PC-9 (cell line): ENCODE measurements around the gene SPATA31E1. TPM values are rescaled to one million over a fixed set of nuclear protein-coding genes. Genes with fewer than 3 reads are reported as not detected.

Experiments
- BruUV-seq: library from RNA; stranded (reverse); fragments of 400-500 nt; replicated peaks from 2 replicates; lab custom pipeline; 2021; lab: Mats Ljungman, UMichigan
- CTCF ChIA-PET: fragments of 300-600 bp; sonication (Branson Sonifier 250); formaldehyde crosslinking; loops from one replicate; lab custom pipeline; 2022; ENCODE audit warnings: antibody characterized with exemption; lab: Charles Lee
- POLR2A ChIA-PET: fragments of 300-600 bp; sonication (Branson Sonifier 250); formaldehyde crosslinking; loops from one replicate; lab custom pipeline; 2022; ENCODE audit warnings: antibody characterized with exemption; ENCODE audit not compliant: unreplicated experiment; lab: Charles Lee
- DNase-seq, 2 experiments: peaks; one replicate each; pipeline versions ENCODE4 v3.0.0 to v3.0.0-alpha.2; 2015 to 2022; ENCODE audit warnings: mixed read lengths in 1 of 2
- H2AFZ ChIP-seq: fragments of 200-600 bp; sonication (generic); 2 replicates; pipeline ENCODE4 v1.8.1; 2017; ENCODE audit warnings: antibody characterized with exemption
- H3F3A ChIP-seq: fragments of 200-600 bp; sonication (generic); 2 replicates; pipeline ENCODE4 v1.8.1; 2017; ENCODE audit warnings: antibody characterized with exemption, mild to moderate bottlenecking, low read depth; ENCODE audit not compliant: insufficient read depth
- H3K27ac ChIP-seq: fragments of 200-600 bp; sonication (generic); 2 replicates; pipeline ENCODE4 v1.6.1; 2016; ENCODE audit warnings: mixed run types
- H3K27me3 ChIP-seq: fragments of 200-600 bp; sonication (generic); 2 replicates; pipeline ENCODE4 v1.6.1; 2016; ENCODE audit warnings: low read depth, mixed run types; ENCODE audit not compliant: insufficient read depth
- H3K36me3 ChIP-seq: fragments of 200-600 bp; sonication (generic); 2 replicates; pipeline ENCODE4 v1.6.1; 2016; ENCODE audit warnings: low read depth, mixed run types
- H3K4me1 ChIP-seq: fragments of 200-600 bp; sonication (generic); replicated peaks from 2 replicates; pipeline ENCODE4 v1.6.1; 2016; ENCODE audit warnings: mixed run types; ENCODE audit not compliant: insufficient read depth
- H3K4me2 ChIP-seq: fragments of 200-600 bp; sonication (generic); 2 replicates; pipeline ENCODE4 v1.6.1; 2017; ENCODE audit warnings: mixed run types
- H3K4me3 ChIP-seq: fragments of 200-600 bp; sonication (generic); 2 replicates; pipeline ENCODE4 v1.6.1; 2016; ENCODE audit warnings: mixed run types
- H3K79me2 ChIP-seq: fragments of 200-600 bp; sonication (generic); 2 replicates; pipeline ENCODE4 v1.6.1; 2017; ENCODE audit warnings: low read depth, mixed run types
- H3K9me2 ChIP-seq: fragments of 200-600 bp; sonication (generic); 2 replicates; pipeline ENCODE4 v1.8.1; 2017; ENCODE audit warnings: mild to moderate bottlenecking; ENCODE audit not compliant: insufficient read depth
- H3K9me3 ChIP-seq: fragments of 200-600 bp; sonication (generic); 2 replicates; pipeline ENCODE4 v1.8.1; 2016; ENCODE audit warnings: low read depth; ENCODE audit not compliant: insufficient read depth
- H4K20me1 ChIP-seq: fragments of 200-600 bp; sonication (generic); 2 replicates; pipeline ENCODE4 v1.8.1; 2017; ENCODE audit not compliant: insufficient read depth
- CTCF ChIP-seq: fragments of 200-600 bp; sonication (generic); conservative IDR thresholded peaks from 2 replicates; pipeline ENCODE4 v1.6.1; 2017; ENCODE audit warnings: mixed run types, antibody characterized with exemption, mild to moderate bottlenecking, moderate library complexity
- EZH2 ChIP-seq: fragments of 200-600 bp; sonication (generic); IDR thresholded peaks from 2 replicates; pipeline ENCODE4 v1.8.0; 2017; ENCODE audit warnings: antibody characterized with exemption, low read depth
- intact Hi-C: fragments of 100-400 bp; cut with micrococcal nuclease; formaldehyde crosslinking; loops from one replicate; pipeline ENCODE4 v1.10.0; 2022; ENCODE audit not compliant: unreplicated experiment
- total RNA-seq: library from RNA; stranded (reverse); gene quantifications from 2 replicates; pipeline ENCODE4 v1.2.3, GENCODE V29; 2021

SPATA31E1 gene
- total RNA-seq, 1 experiment from 2014 or later: not detected

DNA sequence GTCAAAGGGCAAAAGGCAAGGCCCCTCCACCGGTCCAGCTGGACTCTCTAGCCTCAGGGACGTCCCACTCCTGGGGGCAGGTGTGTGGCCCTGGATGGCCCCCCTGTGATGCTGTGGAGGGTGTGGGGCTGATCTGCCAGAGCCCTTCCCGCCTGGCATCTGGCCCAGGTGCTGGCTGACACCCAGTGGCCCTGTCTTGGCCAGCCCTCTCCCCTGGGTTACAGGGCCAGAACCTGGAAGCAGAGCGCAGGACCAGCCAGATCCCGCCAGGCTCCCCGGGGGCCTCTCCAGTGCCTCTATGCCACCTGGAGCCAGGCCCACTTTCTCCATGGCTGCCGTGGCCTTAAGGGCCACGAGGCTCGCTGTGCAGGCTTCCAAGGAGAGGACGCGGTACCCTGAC, 22.9 kb upstream of the SPATA31E1 start:
- H3K27me3 ChIP-seq: no peaks in the 10 kb centered on the region
- no peak overlapping the region for H3K27ac ChIP-seq
- no TSS peak for BruUV-seq
- H2AFZ ChIP-seq: no peak overlapping the region
- no peaks in the 10 kb centered on the region for H4K20me1 ChIP-seq
- DNase-seq: no peak
- no peak for TF ChIP-seq EZH2
- TF ChIP-seq CTCF: no peak
- H3K36me3 ChIP-seq: no peaks in the 10 kb centered on the region
- peaks cover 11% of the 10 kb centered on the region; the same call in 1 of the 2 replicates for H3K9me3 ChIP-seq
- H3F3A ChIP-seq: peaks cover 23% of the 10 kb centered on the region
- ChIA-PET POLR2A (no interaction called here), CTCF (no interaction called here)
- intact Hi-C loops: no loop called here
- no peak overlapping the region for H3K4me2 ChIP-seq
- H3K4me3 ChIP-seq: no peak overlapping the region
- H3K79me2 ChIP-seq: no peaks in the 10 kb centered on the region
- H3K9me2 ChIP-seq: no peaks in the 10 kb centered on the region
- peaks cover 38% of the 10 kb centered on the region for H3K4me1 ChIP-seq

DNA sequence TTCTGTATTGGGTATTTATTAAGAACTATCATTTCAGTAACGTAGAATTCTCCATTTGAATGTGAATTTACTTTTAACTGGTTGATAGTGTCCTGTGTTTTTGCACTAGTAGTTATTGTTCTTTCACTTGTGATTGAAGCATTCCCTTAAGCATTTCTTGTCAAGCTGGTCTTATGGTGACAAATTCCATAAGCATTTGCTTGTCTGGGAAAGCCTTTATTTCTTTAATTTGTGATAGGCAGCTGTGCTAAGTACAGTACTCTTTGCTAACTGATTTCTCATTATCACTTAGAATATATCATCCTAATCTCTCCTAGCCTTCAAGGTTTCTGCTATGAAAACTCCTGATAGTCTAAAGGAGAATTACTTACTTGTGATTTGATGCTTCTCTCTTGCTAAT, 21.3 kb upstream of the SPATA31E1 start:
- H3K4me2 ChIP-seq: no peak overlapping the region
- peaks cover 11% of the 10 kb centered on the region; the same call in 1 of the 2 replicates for H3K9me3 ChIP-seq
- peaks cover 42% of the 10 kb centered on the region for H3K4me1 ChIP-seq
- peaks cover 23% of the 10 kb centered on the region for H3F3A ChIP-seq
- no peaks in the 10 kb centered on the region for H4K20me1 ChIP-seq
- CTCF ChIA-PET: no interaction called here
- intact Hi-C loops: no loop called here
- H3K4me3 ChIP-seq: no peak overlapping the region
- H3K79me2 ChIP-seq: no peaks in the 10 kb centered on the region
- H3K27me3 ChIP-seq: no peaks in the 10 kb centered on the region
- no peaks in the 10 kb centered on the region for H3K36me3 ChIP-seq
- no TSS peak for BruUV-seq
- peak in 1 of 2 experiments; percentile 41 for DNase-seq
- peak overlapping the region; percentile 93 for H3K27ac ChIP-seq
- H2AFZ ChIP-seq: no peak overlapping the region
- no peaks in the 10 kb centered on the region for H3K9me2 ChIP-seq
- TF ChIP-seq CTCF: no peak
- no peak for TF ChIP-seq EZH2
- POLR2A ChIA-PET: no interaction called here

DNA sequence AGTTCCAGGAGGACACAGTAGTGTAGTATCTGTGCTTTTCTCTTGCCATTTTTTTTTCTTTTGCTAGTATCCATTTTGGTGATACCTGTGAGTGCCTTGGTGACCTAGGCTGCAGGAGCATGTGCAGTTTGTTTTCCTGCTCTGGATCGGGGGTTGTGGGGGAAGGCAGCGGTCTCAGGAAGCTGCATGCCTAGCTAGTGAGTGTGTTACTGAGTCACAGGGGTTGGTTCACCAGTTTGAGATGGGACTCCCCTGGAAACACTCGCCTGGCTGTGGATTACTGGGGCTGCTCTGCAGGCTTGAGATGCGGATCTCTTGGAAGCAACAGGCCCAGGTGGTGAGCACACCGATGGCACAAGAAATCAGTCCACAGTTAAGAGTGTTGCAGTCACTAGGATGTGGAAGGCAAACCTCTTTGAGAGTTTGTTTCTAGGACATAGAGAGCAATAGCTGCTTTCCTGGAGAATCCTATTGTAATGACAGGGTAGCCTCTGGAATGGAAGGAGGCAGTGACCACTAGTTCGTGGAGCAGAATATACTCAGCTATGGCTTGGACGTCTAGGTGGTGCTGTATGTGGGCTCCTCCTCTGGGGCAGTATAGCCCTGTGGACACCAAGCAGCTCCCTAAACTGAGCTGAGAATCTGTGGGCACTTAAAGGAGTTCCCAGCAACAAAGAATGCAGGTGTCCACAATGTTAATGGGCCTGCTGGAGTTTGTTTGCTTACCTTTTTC, 20.0 kb upstream of the SPATA31E1 start:
- CTCF ChIA-PET: interaction anchor here (1.1 kb wide), 1 partner anchor 70 kb away, joined by 3 read pairs; no protein-coding TSS in a partner anchor
- POLR2A ChIA-PET: no interaction called here
- TF ChIP-seq EZH2 (no peak), CTCF (no peak)

More for the DNA sequence above, 20.0 kb upstream of the SPATA31E1 start:
- Histone ChIP-seq H3K4me2 (peak overlapping the region; percentile 70), H3F3A (peaks cover 23% of the 10 kb centered on the region), H3K27ac (peak overlapping the region; percentile 93), H3K79me2 (no peaks in the 10 kb centered on the region), H3K9me2 (no peaks in the 10 kb centered on the region), H4K20me1 (no peaks in the 10 kb centered on the region), H3K36me3 (no peaks in the 10 kb centered on the region), H3K4me3 (peak overlapping the region; percentile 27; the same call in 1 of the 2 replicates), H3K27me3 (no peaks in the 10 kb centered on the region), H3K9me3 (peaks cover 11% of the 10 kb centered on the region; the same call in 1 of the 2 replicates), H3K4me1 (peaks cover 42% of the 10 kb centered on the region), H2AFZ (peak overlapping the region; percentile 14)
- peak; percentile 74 to 91 for DNase-seq
- intact Hi-C loops: no loop called here
- no TSS peak for BruUV-seq
